Kidney tubule cell (primary cell): ENCODE measurements around the gene TRNP1.
A peak's percentile ranks its signal among the peaks of the same experiment; 100 is the strongest.

Experiments used
- DNase-seq: peaks from one replicate; pipeline ENCODE4 v3.0.0-alpha.2; 2018; ENCODE audit warnings: low spot score

TRNP1 gene

GRCh38 chr1:27001570-27002360 lies 8.3 kb downstream of the TRNP1 start:
- peak; percentile 78 for DNase-seq

GRCh38 chr1:27003745-27004470 lies 10.4 kb downstream of the TRNP1 start:
- DNase-seq: no peak

- DNase-seq: peak; percentile 39
Measured at GRCh38 chr1:27004471-27005165, 11.1 kb downstream of the TRNP1 start.

GRCh38 chr1:27005166-27005530 lies 11.7 kb downstream of the TRNP1 start:
- DNase-seq: no peak

DNA sequence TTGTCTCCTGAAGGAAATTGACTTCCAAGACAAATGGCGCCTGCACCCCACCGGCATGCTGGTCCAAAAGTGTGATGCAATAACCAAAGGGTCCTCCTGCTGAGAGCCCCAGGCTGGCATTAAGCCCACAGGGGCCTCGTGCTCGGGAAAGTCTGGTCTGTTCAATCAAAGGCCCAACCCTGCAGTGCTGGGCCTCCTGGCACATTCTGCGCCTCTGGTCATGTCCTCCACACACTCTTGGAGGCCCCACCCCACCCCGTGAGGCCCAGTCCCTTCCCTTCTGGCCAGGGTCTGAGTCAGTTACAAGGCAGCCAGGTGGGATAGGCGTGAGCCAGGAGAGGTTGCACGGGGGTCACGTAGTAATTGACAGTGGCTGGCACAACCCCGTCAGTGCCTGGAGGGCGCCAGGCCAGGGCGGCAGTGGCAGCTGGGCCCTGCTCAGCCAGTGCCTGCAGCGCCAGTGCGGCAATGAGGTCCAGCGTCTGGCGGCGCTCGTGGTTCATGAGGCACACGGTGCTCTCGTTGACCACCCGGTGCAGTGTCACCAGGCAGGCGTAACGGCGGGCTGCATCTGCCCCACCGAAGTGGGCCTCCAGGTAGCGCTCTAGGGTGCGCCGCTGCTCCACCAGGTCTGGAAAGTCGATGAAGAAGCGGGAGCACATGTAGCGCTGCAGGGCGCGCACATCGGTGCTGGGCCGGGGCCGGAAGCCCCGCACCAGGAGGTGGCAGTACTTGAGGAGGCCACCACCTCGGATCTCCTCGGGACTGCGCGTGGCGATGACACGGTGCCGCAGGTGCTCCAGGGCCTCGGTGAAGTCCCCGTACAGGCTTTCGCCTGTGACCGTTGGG lies 12.4 kb downstream of the TRNP1 start:
- DNase-seq: peak; percentile 38

- no peak for DNase-seq
Measured at GRCh38 chr1:27006683-27007082, 13.2 kb downstream of the TRNP1 start.

DNA sequence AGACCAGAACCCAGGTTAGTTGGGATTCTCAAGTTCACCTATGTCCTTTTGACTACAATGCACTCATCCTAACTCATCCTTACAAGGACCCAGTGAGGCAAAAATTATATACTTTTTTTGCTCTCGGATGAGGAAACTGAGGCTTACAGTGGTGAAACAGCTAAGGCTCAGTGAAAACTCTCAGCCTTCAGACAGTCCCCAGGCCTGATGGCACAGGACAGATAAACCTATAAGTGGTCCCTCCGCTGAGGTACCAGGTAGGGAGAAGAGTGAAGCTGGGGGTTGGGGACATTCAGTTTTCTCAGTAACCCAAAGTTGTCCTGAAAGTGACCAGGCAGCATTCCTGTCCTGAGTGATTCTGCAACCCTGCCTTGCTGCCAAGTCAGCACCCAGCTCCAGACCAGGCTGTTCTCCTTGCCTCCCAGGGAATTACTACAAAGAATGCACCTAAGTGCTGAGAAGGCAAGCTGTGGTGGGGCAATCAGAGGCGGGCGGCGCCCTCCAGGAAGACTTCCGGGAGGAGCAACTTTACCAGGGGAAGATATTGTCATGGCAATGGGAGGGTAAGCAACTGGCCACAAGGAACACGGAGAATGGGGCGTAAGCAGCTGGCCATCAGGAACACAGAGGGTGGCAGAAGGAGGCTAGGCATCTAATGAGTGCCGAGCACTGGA lies 14.6 kb downstream of the TRNP1 start:
- peak; percentile 87 for DNase-seq

DNA sequence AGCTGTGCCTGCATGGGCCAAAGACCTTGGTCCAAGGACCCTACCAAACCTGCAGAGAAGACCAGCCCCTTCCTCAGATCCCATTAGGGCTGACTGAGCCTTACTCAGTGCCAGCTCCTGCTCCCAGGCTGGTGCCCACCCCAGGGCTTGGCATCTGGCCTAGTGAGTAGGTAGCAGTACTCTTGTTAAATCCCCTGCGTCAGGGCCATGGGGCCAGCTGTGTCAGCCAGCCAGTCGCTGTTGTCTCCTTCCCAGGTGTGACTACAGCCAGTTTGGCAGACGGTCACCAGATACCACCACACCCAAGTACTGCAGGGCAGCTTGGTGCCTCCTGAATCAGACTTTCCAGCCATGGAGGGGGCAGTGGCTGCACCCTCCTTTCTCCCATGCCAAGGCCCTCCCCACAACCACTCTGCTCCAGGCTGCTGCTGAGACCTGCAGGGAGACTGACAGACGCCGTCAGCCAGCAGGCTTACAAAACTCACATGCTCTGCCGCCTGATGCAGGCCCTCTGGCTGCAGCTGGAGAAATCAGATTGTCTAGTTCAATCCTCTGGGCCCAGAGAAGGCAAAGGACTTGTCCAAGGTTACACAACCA lies 16.2 kb downstream of the TRNP1 start:
- peak; percentile 70 for DNase-seq

- DNase-seq: no peak
Measured at GRCh38 chr1:27010226-27010994, 16.9 kb downstream of the TRNP1 start.

- DNase-seq: peak; percentile 95
Measured at GRCh38 chr1:27011058-27011764, 17.7 kb downstream of the TRNP1 start.

DNA sequence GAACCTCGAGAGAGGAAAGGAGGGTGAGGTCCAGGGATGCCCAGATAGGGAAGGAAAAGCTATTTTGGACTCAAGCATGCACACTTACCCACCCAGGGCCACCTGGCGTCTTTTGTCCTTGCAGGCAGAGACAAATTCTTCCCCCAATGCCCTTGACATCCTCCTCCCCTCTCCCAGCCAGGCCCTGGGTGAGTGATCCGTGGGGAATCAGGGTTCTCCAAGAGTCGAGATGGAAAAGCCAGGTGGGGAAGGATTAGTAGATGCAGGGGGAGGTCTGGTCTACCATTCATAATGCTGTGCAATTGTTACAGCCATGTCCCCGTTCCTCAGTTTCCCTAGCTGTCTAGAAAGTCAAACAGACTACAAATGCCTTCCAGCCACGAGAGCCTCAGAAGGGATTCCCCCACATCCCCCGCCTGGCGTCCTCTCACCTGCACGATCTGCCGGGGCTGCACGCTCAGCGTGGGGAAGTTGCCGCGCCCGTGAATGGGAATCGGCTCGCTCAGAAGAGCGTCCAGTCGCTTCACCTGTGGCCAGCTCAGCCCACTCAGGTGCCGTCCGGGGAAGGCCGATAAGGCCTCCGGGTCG lies 18.6 kb downstream of the TRNP1 start:
- no peak for DNase-seq

GRCh38 chr1:27015260-27015659 lies 21.8 kb downstream of the TRNP1 start:
- DNase-seq: no peak

DNA sequence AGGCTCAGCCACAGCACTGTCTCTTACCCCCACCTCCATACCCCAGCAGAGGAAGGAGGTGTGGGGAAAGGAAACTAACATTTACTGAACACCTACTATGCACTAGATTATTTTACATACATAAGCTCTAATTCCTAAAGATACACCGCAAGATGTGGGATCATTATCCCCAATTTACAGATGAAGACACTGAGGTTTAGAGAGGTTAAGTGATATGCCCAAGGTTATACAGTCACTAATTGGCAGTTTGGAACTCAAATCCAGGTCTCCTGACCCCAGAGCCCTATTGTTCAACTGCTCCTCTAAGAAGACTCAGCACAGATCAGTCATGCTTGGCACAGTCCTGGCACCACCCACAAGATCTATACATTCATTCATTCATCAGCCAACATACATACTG lies 22.9 kb downstream of the TRNP1 start:
- no peak for DNase-seq

DNA sequence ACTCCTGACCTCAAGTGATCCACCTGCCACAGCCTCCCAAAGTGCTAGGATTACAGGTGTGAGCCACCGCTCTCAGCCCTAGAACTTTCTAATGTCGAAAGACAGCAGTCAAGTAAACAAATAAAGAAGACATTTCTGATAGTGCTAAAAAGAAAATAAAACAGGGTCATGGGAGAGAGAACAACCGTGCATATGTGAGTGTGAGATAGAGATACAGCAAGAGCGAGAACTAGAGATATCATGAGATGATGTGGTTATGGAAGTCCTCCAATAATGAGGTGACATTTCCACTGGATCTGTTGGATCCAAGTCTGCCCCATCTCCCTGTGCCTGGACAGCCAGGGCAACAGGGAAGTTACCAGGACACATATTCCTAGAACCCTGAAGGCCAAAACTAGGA lies 23.7 kb downstream of the TRNP1 start:
- no peak for DNase-seq

GRCh38 chr1:27018316-27018715 lies 24.8 kb downstream of the TRNP1 start:
- peak; percentile 25 for DNase-seq

DNA sequence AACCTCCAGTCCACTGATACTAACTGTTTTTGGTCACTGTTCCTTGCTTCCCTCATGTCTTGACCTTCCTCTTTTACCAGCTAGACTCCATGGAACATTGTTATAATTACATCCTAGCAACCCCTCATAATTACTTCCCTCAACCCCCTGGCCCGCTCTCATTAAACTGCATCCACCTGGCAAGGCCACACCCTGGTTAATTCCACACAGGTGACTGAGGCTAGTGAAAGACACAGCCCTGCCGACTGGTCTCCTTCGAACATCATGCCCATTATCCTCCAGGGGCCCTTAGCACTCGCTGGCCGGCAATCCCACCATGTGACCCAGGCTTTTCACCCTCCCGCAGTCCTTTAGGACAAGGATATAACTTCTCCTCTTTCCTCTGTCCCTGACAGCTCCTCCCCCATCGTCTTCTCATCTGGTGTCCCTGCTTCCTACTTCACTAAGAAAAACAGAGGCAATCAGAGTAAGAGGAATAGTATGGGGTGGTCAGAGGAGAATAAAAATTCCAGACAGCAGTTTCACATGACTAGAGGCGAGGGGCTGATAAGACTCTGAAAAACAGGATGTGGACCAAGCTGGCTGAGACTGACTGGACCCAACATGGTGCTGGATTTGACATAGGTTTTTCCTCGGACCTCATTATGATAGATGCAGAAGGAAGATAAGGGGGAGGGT lies 28.0 kb downstream of the TRNP1 start:
- DNase-seq: no peak

DNA sequence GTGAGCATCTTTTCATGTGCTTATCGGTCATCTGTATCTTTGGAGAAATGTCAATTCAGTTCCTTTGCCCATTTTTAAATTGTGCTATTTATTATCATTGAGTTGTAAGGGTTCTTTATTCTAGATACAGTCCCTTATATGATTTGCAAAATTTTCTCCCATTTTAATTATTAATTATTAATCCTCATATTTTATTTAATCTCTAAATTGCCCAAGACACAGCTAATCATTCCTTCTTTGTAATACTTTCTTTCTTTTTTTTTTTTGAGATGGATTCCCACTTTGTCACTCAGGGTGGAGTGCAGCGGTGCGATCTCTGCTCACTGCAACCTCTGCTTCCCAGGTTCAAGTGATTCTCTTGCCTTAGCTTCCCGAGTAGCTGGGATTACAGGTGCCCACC lies 32.2 kb downstream of the TRNP1 start:
- DNase-seq: no peak
